ENCODE measurements around the gene CASZ1.

The CASZ1 gene

GRCh38 chr1:10803971-10804820, 7.8 kb upstream of the CASZ1 start:
- H2AFZ ChIP-seq (ENCODE audit: low read depth, low read length) = no peak overlapping the region
- H4K20me1 ChIP-seq (ENCODE audit: insufficient read depth, low read length) = no peaks in the 10 kb centered on the region; the same call in 1 of the 2 replicates
- no peak overlapping the region for H3K27ac ChIP-seq (ENCODE audit: low read length)
- no peak overlapping the region for H3K9ac ChIP-seq (ENCODE audit: low read depth, low read length)
- no peak overlapping the region for H3K4me3 ChIP-seq (ENCODE audit: low read depth in 1 of 2, low read length in 2 of 2)
- ATAC-seq (ENCODE audit: insufficient read depth, low read depth) (no peak), DNase-seq (no peak)
- H3K4me2 ChIP-seq (ENCODE audit: insufficient read depth, low read length) = no peak overlapping the region
- peaks cover 24% of the 10 kb centered on the region for H3K27me3 ChIP-seq (ENCODE audit: insufficient read depth, low read length, poor library complexity)
- H3K4me1 ChIP-seq (ENCODE audit: insufficient read depth, low read length) = no peaks in the 10 kb centered on the region
- no peaks in the 10 kb centered on the region for H3K79me2 ChIP-seq (ENCODE audit: insufficient read depth, low read length)
- TF ChIP-seq EZH2 (IDR thresholded peaks at IDR 0.05; ENCODE audit: borderline replicate concordance, low read depth, low read length, severe bottlenecking) = no peak
- TF ChIP-seq CTCF (IDR thresholded peaks at IDR 0.05; ENCODE audit: borderline replicate concordance, extremely low read depth, low read length, poor library complexity, severe bottlenecking) = no peak
- H3K9me3 ChIP-seq (ENCODE audit: insufficient read depth, low read length, severe bottlenecking) = no peaks in the 10 kb centered on the region
- no peaks in the 10 kb centered on the region for H3K36me3 ChIP-seq (ENCODE audit: insufficient read depth, low read length)

GRCh38 chr1:10802944-10803715, 6.7 kb upstream of the CASZ1 start:
- no peaks in the 10 kb centered on the region for H3K4me1 ChIP-seq (ENCODE audit: insufficient read depth, low read length)
- no peaks in the 10 kb centered on the region for H3K79me2 ChIP-seq (ENCODE audit: insufficient read depth, low read length)
- DNase-seq = no peak
- H2AFZ ChIP-seq (ENCODE audit: low read depth, low read length) = no peak overlapping the region
- H3K9me3 ChIP-seq (ENCODE audit: insufficient read depth, low read length, severe bottlenecking) = no peaks in the 10 kb centered on the region
- H3K27ac ChIP-seq (ENCODE audit: low read length) = no peak overlapping the region
- H3K4me2 ChIP-seq (ENCODE audit: insufficient read depth, low read length) = no peak overlapping the region
- H3K27me3 ChIP-seq (ENCODE audit: insufficient read depth, low read length, poor library complexity) = peaks cover 34% of the 10 kb centered on the region
- TF ChIP-seq CTCF (IDR thresholded peaks at IDR 0.05; ENCODE audit: borderline replicate concordance, extremely low read depth, low read length, poor library complexity, severe bottlenecking) = no peak
- TF ChIP-seq EZH2 (IDR thresholded peaks at IDR 0.05; ENCODE audit: borderline replicate concordance, low read depth, low read length, severe bottlenecking) = no peak
- no peaks in the 10 kb centered on the region; the same call in 1 of the 2 replicates for H4K20me1 ChIP-seq (ENCODE audit: insufficient read depth, low read length)
- no peak overlapping the region for H3K4me3 ChIP-seq (ENCODE audit: low read depth in 1 of 2, low read length in 2 of 2)
- H3K9ac ChIP-seq (ENCODE audit: low read depth, low read length) = no peak overlapping the region
- ATAC-seq (ENCODE audit: insufficient read depth, low read depth) = no peak
- H3K36me3 ChIP-seq (ENCODE audit: insufficient read depth, low read length) = no peaks in the 10 kb centered on the region

GRCh38 chr1:10800778-10801177, 4.3 kb upstream of the CASZ1 start:
- H3K4me1 ChIP-seq (ENCODE audit: insufficient read depth, low read length) = no peaks in the 10 kb centered on the region
- no peaks in the 10 kb centered on the region for H3K9me3 ChIP-seq (ENCODE audit: insufficient read depth, low read length, severe bottlenecking)
- no peak overlapping the region for H3K4me3 ChIP-seq (ENCODE audit: low read depth in 1 of 2, low read length in 2 of 2)
- H3K79me2 ChIP-seq (ENCODE audit: insufficient read depth, low read length) = no peaks in the 10 kb centered on the region
- no peak for TF ChIP-seq CTCF (IDR thresholded peaks at IDR 0.05; ENCODE audit: borderline replicate concordance, extremely low read depth, low read length, poor library complexity, severe bottlenecking)
- TF ChIP-seq EZH2 (IDR thresholded peaks at IDR 0.05; ENCODE audit: borderline replicate concordance, low read depth, low read length, severe bottlenecking) = no peak
- H3K27ac ChIP-seq (ENCODE audit: low read length) = no peak overlapping the region
- peaks cover 57% of the 10 kb centered on the region for H3K27me3 ChIP-seq (ENCODE audit: insufficient read depth, low read length, poor library complexity)
- no peak overlapping the region for H3K9ac ChIP-seq (ENCODE audit: low read depth, low read length)
- no peak overlapping the region for H3K4me2 ChIP-seq (ENCODE audit: insufficient read depth, low read length)
- no peak overlapping the region for H2AFZ ChIP-seq (ENCODE audit: low read depth, low read length)
- H4K20me1 ChIP-seq (ENCODE audit: insufficient read depth, low read length) = no peaks in the 10 kb centered on the region; the same call in 1 of the 2 replicates
- no peak for DNase-seq
- ATAC-seq (ENCODE audit: insufficient read depth, low read depth) = no peak
- H3K36me3 ChIP-seq (ENCODE audit: insufficient read depth, low read length) = no peaks in the 10 kb centered on the region

All from DND-41 (cell line).